ENCODE data around the gene ATG4B. TPM values are rescaled to one million over a fixed set of nuclear protein-coding genes. Genes with fewer than 3 reads are reported as not detected.

ATG4B gene
- total RNA-seq, 1 donor from 2014 or later, result 124 TPM

- Mint-ChIP-seq H3K27me3 (ENCODE audit: unreplicated experiment) (peaks cover 11% of the 10 kb centered on the region), H3K4me3 (ENCODE audit: unreplicated experiment) (no peak overlapping the region), H3K9me3 (ENCODE audit: unreplicated experiment) (no peaks in the 10 kb centered on the region), H3K27ac (ENCODE audit: unreplicated experiment) (no peak overlapping the region), H3K4me1 (ENCODE audit: unreplicated experiment) (no peaks in the 10 kb centered on the region), H3K36me3 (ENCODE audit: low read depth, unreplicated experiment) (peaks cover 22% of the 10 kb centered on the region)
- no peak for TF ChIP-seq CTCF (IDR thresholded peaks at IDR 0.05; ENCODE audit: unreplicated experiment)
- no peak for DNase-seq (ENCODE audit: low spot score)
Observed at GRCh38 chr2:241675885-241676284, 38.4 kb downstream of the ATG4B start.

- DNase-seq (ENCODE audit: low spot score), result no peak
- peaks cover 18% of the 10 kb centered on the region for H3K36me3 Mint-ChIP-seq (ENCODE audit: low read depth, unreplicated experiment)
- peaks cover 11% of the 10 kb centered on the region for H3K27me3 Mint-ChIP-seq (ENCODE audit: unreplicated experiment)
- H3K27ac Mint-ChIP-seq (ENCODE audit: unreplicated experiment), result peak overlapping the region; percentile 18
- no peak for TF ChIP-seq CTCF (IDR thresholded peaks at IDR 0.05; ENCODE audit: unreplicated experiment)
- peak overlapping the region; percentile 7 for H3K4me3 Mint-ChIP-seq (ENCODE audit: unreplicated experiment)
- no peaks in the 10 kb centered on the region for H3K4me1 Mint-ChIP-seq (ENCODE audit: unreplicated experiment)
- H3K9me3 Mint-ChIP-seq (ENCODE audit: unreplicated experiment), result no peaks in the 10 kb centered on the region
Observed at GRCh38 chr2:241676665-241677064, 39.2 kb downstream of the ATG4B start.

DNA sequence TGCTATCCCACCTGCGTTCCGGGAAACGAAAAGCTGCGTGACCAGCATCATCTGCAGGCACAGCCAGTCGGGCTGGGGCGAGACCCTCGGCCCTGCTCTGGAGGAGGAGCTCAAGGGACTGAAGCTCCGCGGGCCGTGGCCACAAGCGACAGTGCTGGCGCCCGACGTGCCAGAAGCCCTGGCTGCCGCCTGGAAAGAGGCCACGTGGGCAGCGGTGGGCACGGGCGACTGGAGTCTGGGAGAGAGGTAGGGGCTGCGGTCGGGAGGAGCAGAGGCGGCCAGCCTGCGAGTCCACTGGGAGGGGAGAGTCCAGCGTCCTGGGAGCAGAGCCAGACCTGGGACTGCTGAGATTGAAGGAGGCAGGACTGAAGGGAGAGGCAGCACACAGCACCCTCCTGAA lies 39.9 kb downstream of the ATG4B start:
- Mint-ChIP-seq H3K27me3 (ENCODE audit: unreplicated experiment) (peaks cover 11% of the 10 kb centered on the region), H3K9me3 (ENCODE audit: unreplicated experiment) (no peaks in the 10 kb centered on the region), H3K27ac (ENCODE audit: unreplicated experiment) (no peak overlapping the region), H3K4me3 (ENCODE audit: unreplicated experiment) (no peak overlapping the region), H3K4me1 (ENCODE audit: unreplicated experiment) (no peaks in the 10 kb centered on the region), H3K36me3 (ENCODE audit: low read depth, unreplicated experiment) (peaks cover 18% of the 10 kb centered on the region)
- DNase-seq (ENCODE audit: low spot score), result no peak
- TF ChIP-seq CTCF (IDR thresholded peaks at IDR 0.05; ENCODE audit: unreplicated experiment), result no peak

DNA sequence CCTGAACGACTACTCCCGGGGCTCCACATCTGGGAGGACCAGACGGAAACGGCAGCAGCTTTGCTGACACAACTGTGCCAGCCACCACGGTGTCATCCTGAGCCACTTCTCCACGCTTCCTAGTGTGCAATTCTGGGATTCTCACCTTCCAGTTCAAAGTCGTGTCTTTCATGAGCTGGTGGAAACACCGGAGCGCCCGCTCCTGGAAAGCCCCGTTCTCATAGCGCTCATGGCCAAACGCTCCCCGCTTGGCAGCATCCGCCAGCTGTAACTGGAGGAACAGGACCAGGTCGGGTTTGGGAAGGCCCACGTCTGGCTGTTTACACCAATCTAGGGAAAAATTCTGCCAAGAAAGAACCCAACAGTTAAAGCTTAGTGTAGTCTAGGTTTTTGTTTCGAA lies 40.8 kb downstream of the ATG4B start:
- no peak for TF ChIP-seq CTCF (IDR thresholded peaks at IDR 0.05; ENCODE audit: unreplicated experiment)
- Mint-ChIP-seq H3K27ac (ENCODE audit: unreplicated experiment) (no peak overlapping the region), H3K27me3 (ENCODE audit: unreplicated experiment) (peaks cover 11% of the 10 kb centered on the region), H3K9me3 (ENCODE audit: unreplicated experiment) (no peaks in the 10 kb centered on the region), H3K36me3 (ENCODE audit: low read depth, unreplicated experiment) (peaks cover 15% of the 10 kb centered on the region), H3K4me1 (ENCODE audit: unreplicated experiment) (no peaks in the 10 kb centered on the region), H3K4me3 (ENCODE audit: unreplicated experiment) (no peak overlapping the region)
- no peak for DNase-seq (ENCODE audit: low spot score)

GRCh38 chr2:241678784-241679540 lies 41.5 kb downstream of the ATG4B start:
- no peak for TF ChIP-seq CTCF (IDR thresholded peaks at IDR 0.05; ENCODE audit: unreplicated experiment)
- Mint-ChIP-seq H3K4me3 (ENCODE audit: unreplicated experiment) (peak overlapping the region; percentile 33), H3K27ac (ENCODE audit: unreplicated experiment) (no peak overlapping the region), H3K4me1 (ENCODE audit: unreplicated experiment) (no peaks in the 10 kb centered on the region), H3K36me3 (ENCODE audit: low read depth, unreplicated experiment) (peaks cover 9% of the 10 kb centered on the region), H3K27me3 (ENCODE audit: unreplicated experiment) (peaks cover 8% of the 10 kb centered on the region), H3K9me3 (ENCODE audit: unreplicated experiment) (no peaks in the 10 kb centered on the region)
- no peak for DNase-seq (ENCODE audit: low spot score)

All from endothelial cell (in vitro differentiated cells).